Subcutaneous abdominal adipose tissue (tissue), 5 donors: Measurements from ENCODE around the gene MRPL53.

Source experiments
- H3K27ac ChIP-seq: one replicate; pipeline ENCODE4 v1.7.0; 2013; ENCODE audit warnings: low read depth, mild to moderate bottlenecking, inconsistent platforms, low read length, moderate library complexity
- H3K27me3 ChIP-seq, 5 donors: one replicate each; pipeline ENCODE4 v1.7.0; 2013; ENCODE audit warnings: low read length in 5 of 5, inconsistent platforms in 1 of 5; ENCODE audit not compliant: control insufficient read depth in 5 of 5, insufficient read depth in 4 of 5
- H3K36me3 ChIP-seq, 5 donors: one replicate each; pipeline ENCODE4 v1.7.0; 2013; ENCODE audit warnings: low read length in 5 of 5; ENCODE audit not compliant: control insufficient read depth in 5 of 5, insufficient read depth in 5 of 5
- H3K4me1 ChIP-seq, 5 donors: one replicate each; pipeline ENCODE4 v1.7.0; 2013; ENCODE audit warnings: low read length in 5 of 5, mild to moderate bottlenecking in 3 of 5, moderate library complexity in 1 of 5; ENCODE audit not compliant: control insufficient read depth in 5 of 5, insufficient read depth in 5 of 5
- H3K4me3 ChIP-seq, 5 donors: one replicate each; pipeline ENCODE4 v1.7.0; 2013; ENCODE audit warnings: low read length in 5 of 5, low read depth in 1 of 5
- H3K9ac ChIP-seq, 5 donors: one replicate each; pipeline ENCODE4 v1.7.0; 2013; ENCODE audit warnings: low read length in 5 of 5, mild to moderate bottlenecking in 4 of 5, moderate library complexity in 3 of 5
- H3K9me3 ChIP-seq, 5 donors: one replicate each; pipeline ENCODE4 v1.7.0; 2013; ENCODE audit warnings: low read length in 5 of 5; ENCODE audit not compliant: control insufficient read depth in 5 of 5
- donor health status: healthy.
- donor health status: healthy.
- donor health status: healthy.
- donor health status: healthy.
- donor health status: healthy.

Gene MRPL53

DNA sequence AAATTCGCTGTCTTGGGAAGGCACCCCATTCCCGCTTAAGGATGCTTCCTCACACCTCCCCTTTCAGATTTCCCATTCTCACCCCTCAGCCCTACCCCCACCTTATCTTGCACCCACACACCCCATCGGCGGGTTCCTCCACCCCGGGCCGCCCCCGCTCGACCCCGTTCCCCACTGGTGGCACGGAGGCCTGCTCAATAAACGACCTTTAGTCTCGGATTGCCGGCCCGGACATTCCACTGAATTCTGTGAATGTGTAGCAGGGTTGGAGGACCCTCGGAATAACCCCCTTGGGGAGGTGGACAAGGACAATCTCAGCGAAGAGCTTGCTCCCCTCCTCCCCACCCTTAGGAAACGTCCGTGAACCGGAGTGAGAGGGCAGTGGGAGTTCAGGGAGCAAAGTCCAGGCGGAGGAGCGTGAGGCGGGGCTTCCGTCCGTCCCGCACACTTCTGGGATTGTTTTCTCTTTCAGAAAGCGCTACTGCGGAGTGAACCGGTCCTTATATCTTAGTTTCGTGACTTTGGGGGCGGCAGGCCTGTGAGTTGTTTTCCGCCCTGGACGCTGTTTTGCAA lies 29.8 kb upstream of the MRPL53 start:
- H3K4me3 ChIP-seq, result peak overlapping the region; percentile 81 to 87 (median 84)
- peak overlapping the region; percentile 48 to 90 (median 84) for H3K9ac ChIP-seq
- peak overlapping the region; percentile 88 for H3K27ac ChIP-seq
- H3K4me1 ChIP-seq, result peaks cover 6 to 78% (median 75%) of the 10 kb centered on the region in 5 donors
- peaks cover 31 to 50% (median 34%) of the 10 kb centered on the region in 5 donors for H3K27me3 ChIP-seq
- H3K36me3 ChIP-seq, result peaks cover 0 to 14% (median 11%) of the 10 kb centered on the region in 5 donors
- no peaks in the 10 kb centered on the region for H3K9me3 ChIP-seq

DNA sequence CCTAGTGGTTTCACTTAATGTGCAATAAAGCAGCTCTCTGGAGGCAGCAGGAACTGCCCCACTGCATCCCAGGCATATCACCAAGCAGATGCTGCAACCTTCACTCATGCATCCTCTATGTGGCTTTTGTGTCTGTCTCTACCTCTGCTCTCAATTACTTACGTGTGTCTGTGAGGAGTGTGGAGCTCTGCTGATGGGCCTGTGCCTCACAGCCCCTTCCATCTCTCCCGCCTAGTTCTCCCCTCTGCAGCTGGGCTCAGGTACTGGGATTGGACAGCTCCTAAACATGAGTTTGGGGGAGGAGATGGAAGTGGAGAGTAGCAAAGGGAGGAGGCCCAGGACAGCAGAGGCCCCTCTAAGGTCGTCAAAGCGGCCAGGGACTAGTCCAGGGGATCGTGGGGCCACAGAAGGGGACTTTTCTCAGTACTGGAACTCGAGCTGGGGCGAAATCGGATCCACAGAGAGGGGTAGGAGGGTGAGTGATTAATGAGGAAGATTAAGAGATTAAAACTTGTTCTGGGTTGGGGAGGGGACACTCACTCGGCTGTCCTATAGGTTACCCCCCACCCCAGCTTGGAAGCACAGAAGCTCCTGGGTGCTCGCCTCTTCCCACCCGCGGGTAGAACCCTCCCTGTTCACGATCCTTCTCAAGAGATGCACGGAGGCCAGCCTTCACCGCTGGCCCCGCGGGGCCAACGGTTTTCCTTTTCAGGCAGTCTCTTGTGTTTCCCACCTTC lies 29.0 kb upstream of the MRPL53 start:
- Histone ChIP-seq H3K9me3 (no peaks in the 10 kb centered on the region), H3K27ac (no peak overlapping the region), H3K9ac (no peak overlapping the region), H3K36me3 (peaks cover 0 to 14% (median 11%) of the 10 kb centered on the region in 5 donors), H3K4me3 (peak overlapping the region in 2 of 5 donors; percentile 84 to 87), H3K4me1 (peaks cover 4 to 72% (median 68%) of the 10 kb centered on the region in 5 donors), H3K27me3 (peaks cover 31 to 52% (median 39%) of the 10 kb centered on the region in 5 donors)

DNA sequence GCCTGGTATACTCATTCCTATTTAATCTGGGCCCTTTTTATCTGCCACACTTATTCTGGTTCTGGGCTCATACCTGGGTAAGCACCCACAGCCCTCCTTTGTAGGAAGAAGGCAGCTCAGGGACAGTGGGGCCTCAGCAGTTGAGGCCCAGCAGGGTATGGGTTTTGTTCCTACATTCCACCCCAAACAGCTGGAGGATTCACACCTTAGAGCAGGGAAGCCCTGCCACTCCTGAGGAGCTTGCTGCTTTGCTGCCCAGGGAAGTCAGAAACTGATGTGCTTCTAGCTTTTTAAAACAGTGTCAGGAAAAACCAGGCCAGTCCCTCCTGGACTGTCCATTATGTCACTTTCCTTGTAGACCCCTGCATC lies 28.1 kb upstream of the MRPL53 start:
- no peak overlapping the region for H3K27ac ChIP-seq
- peaks cover 31 to 52% (median 39%) of the 10 kb centered on the region in 5 donors for H3K27me3 ChIP-seq
- H3K36me3 ChIP-seq, result peaks cover 0 to 10% (median 7%) of the 10 kb centered on the region in 5 donors
- no peak overlapping the region for H3K9ac ChIP-seq
- no peaks in the 10 kb centered on the region for H3K9me3 ChIP-seq
- no peak overlapping the region for H3K4me3 ChIP-seq
- H3K4me1 ChIP-seq, result peaks cover 1 to 65% (median 60%) of the 10 kb centered on the region in 5 donors

DNA sequence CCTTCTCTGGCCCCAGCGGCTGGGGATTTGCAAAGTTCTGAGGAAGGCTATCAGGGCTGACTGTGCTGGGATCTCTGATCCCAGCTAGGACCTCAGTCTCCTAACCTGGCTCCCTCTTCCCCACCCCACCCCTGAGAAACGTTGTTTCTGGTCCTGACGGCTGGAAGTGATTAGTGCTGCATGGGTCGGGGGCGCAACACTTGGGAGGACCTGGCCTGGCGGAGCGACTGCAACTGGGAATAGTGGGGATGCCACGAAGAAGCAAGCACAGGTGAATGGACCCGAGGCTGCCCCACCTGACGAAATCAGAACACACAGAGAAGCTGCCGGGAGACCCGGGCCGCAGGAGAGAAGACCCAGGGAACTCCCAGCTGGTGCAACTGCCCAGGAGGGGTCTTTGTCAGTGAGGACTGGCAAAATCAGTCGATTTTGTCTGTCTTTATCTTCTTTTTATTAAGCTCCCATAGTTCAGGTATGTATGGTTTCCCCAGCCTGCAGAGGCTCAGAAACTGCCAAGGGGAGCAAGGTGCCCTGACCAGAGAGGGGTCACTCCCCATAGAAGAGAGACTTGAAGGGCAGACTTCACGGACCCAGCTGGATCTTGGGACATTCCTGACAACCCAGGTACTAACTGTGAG lies 27.6 kb upstream of the MRPL53 start:
- H3K4me1 ChIP-seq, result peaks cover 1 to 60% (median 55%) of the 10 kb centered on the region in 5 donors
- peaks cover 31 to 52% (median 39%) of the 10 kb centered on the region in 5 donors for H3K27me3 ChIP-seq
- H3K4me3 ChIP-seq, result no peak overlapping the region
- no peak overlapping the region for H3K9ac ChIP-seq
- H3K9me3 ChIP-seq, result no peaks in the 10 kb centered on the region
- H3K27ac ChIP-seq, result no peak overlapping the region
- peaks cover 0 to 5% (median 2%) of the 10 kb centered on the region in 5 donors for H3K36me3 ChIP-seq

DNA sequence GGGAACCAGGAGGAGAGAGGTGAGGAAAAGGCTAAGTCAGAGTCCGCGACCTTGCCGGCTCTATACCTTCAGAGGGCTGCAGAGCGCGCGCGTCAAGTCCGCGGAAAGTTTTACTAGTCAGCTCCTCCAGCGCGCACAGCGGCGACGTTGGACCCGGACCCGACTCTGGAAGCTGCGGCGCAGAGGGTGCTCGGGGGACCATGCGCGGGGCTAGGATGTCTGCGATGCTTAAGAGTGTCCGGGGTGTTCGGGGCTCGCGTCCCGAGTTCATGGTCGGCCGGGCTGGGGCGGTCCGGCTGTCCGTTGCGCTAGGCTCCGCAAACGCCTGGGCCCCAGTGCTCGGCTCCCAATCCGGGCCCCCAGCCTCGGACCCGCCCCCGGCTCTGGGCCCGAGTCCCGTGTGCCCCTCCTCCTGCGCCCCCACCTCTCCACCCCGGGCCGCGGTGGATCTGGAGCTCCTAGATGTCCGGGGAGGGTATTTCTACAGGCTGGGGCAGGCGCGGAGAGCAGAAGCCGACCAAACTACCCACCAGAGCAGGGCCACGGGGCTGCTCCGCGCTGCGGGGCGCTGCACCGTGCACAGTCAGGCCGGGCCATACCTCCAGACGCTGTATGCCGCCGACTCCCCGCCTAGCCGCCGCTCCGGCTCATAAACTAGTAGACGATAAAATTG lies 26.9 kb upstream of the MRPL53 start, which contains the start of gene LBX2:
Gene LBX2 (minus strand): TSS at position 337 of the 673 bp plus-strand sequence. CDS start 66 bp downstream, at position 271.
- Histone ChIP-seq H3K9ac (peak within 1 kb of the TSS in 1 of 5 donors; percentile 28), H3K4me3 (peak within 1 kb of the TSS; percentile 36 to 59 (median 52)), H3K27me3 (peaks cover 31 to 52% (median 39%) of the 10 kb centered on the region in 5 donors), H3K36me3 (peaks cover under 1 to 2% (median 1%) of the 10 kb centered on the region in 5 donors), H3K4me1 (peaks cover 1 to 55% (median 49%) of the 10 kb centered on the region in 5 donors), H3K27ac (no peak within 1 kb of the TSS), H3K9me3 (no peaks in the 10 kb centered on the region)

DNA sequence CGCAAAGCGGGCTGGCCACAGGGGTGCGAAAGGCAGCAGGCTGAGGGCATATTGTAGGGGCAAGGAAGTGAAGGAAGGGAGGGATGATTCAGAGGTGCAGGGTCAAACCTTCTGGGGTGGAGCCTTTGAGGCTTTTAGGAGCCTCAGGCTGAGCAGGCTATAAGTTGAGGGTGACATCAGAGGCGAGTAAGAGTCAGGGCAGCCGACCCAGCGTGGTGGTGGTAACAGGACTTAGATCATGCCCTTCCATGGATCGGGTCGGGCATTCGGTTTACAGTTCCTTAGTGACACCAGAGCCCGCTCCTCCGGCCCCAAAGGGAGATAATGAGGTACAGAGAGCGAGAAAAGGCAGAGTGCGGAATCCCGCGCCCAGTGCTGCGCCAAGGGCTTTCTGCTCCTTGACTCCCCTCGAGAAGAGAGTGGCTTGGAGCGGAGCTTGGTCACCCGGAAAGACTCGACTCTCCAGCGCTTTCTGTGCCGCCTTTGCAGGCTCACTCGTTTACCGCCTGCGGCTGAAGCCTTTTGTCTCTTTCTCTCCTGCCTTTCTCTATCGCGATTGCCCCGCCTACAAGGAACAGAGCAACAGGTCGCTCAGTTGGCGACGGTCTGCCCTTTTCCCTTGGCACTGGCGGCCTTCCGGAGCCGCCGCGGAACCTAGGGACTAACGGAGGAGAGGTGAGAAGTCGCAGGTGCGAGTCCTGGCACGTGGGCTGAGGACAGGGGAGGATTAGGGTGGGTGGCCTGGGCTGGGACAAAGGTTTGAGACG lies 26.2 kb upstream of the MRPL53 start:
- H3K4me1 ChIP-seq, result peaks cover under 1 to 48% (median 42%) of the 10 kb centered on the region in 5 donors
- no peaks in the 10 kb centered on the region for H3K9me3 ChIP-seq
- H3K9ac ChIP-seq, result peak overlapping the region in 1 of 5 donors; percentile 28
- peak overlapping the region; percentile 36 to 59 (median 52) for H3K4me3 ChIP-seq
- H3K36me3 ChIP-seq, result peaks cover 5 to 10% (median 8%) of the 10 kb centered on the region in 5 donors
- no peak overlapping the region for H3K27ac ChIP-seq
- peaks cover 31 to 52% (median 39%) of the 10 kb centered on the region in 5 donors for H3K27me3 ChIP-seq

DNA sequence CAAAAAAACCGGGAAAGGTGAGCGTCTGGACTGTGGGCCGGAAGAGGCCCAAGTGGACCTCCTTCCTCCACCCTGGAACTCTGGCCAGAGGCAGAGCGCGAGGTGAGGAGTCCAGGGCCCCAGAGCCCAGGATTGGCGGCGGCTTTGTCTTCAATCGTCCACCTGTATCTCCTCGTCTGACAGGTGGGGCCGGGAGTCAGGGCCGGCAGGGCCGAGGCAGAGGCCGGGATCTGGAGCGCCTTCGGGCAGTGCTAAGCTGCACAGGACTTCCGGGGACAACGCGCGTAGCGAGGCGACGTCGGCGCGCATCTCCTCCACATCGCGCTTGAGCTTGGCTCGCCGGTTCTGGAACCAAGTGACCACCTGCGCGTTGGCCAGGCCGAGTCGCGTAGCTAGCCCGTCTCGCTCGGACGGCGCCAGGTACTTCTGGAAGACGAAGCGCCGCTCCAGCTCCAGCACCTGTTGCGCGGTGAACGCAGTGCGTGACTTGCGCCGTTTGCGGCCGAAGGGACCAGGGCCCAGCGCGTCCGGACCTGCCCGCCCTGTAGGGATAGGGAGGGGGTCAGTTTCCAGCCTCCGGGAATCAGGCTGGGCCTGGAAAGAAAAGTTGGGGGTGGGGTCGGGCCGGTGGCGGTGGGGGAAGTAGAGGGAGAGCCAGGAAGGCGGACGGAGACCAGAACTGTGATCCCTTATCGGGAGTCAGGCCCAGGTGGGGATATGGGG lies 25.5 kb upstream of the MRPL53 start:
- Histone ChIP-seq H3K36me3 (peaks cover 5 to 17% (median 16%) of the 10 kb centered on the region in 5 donors), H3K9me3 (no peaks in the 10 kb centered on the region), H3K27ac (no peak overlapping the region), H3K9ac (peak overlapping the region in 1 of 5 donors; percentile 11), H3K4me3 (peak overlapping the region in 3 of 5 donors; percentile 50 to 56 (median 52)), H3K27me3 (peaks cover 31 to 52% (median 39%) of the 10 kb centered on the region in 5 donors), H3K4me1 (peaks cover 0 to 40% (median 35%) of the 10 kb centered on the region in 5 donors)

DNA sequence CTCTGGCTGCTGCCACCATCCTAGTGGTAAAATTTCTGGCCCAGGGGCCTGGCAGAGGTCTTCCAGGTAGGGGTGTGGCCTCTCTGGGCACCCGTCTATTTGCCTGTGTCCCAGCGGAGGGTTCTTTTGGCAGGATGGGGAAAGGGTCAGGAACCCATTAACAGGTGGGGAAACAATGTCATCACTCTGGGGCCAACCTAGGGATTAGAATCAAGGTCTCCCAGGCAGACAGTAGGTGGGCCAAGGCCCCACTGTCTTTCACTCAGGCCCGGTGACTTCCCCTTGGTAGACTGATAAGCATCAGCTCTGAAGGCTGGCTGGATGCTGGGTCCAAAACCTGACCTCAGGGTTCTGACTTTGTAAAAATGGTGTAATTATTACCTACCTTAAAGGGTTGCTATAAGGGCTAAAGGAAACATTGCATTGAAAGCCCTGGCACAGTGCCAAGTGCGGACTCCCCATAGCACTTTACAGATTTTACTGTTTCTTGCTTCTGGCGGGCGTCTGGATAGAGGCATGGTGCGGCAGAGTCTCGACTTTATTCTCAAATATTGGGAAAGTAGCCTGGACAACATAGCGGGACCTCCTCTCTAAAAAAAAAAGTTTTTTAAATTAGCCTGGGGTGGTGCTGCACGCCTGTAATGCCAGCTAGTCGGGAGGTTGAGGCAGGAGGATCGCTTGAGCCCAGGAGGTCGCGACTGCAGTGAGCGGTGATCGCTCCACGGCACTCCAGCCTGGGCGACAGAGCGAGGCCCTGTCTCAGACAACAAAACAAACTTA lies 24.7 kb upstream of the MRPL53 start:
- no peaks in the 10 kb centered on the region for H3K9me3 ChIP-seq
- peak overlapping the region in 2 of 5 donors; percentile 52 to 56 for H3K4me3 ChIP-seq
- no peak overlapping the region for H3K9ac ChIP-seq
- H3K4me1 ChIP-seq, result peaks cover 0 to 33% (median 28%) of the 10 kb centered on the region in 5 donors
- peaks cover 31 to 46% (median 39%) of the 10 kb centered on the region in 5 donors for H3K27me3 ChIP-seq
- no peak overlapping the region for H3K27ac ChIP-seq
- H3K36me3 ChIP-seq, result peaks cover 5 to 25% (median 23%) of the 10 kb centered on the region in 5 donors
